Thoracic aorta (tissue), 2 donors: ENCODE data around the gene SLC44A5. TPM values are rescaled to one million over a fixed set of nuclear protein-coding genes. Genes with fewer than 3 reads are reported as not detected.
"Not testable (repeated sequence)": the region's sequence is repeated elsewhere in the genome, so short reads cannot be mapped to it uniquely, and the experiment has no call there.

ENCODE experiments used
- ATAC-seq: fragments of 150-250 bp; one replicate; pipeline ENCODE4 v1.8.0; 2017; ENCODE audit warnings: low read depth; ENCODE audit not compliant: insufficient number of reproducible peaks, low FRiP score
- DNase-seq: peaks from one replicate; pipeline ENCODE4 v3.0.0-alpha.2; 2020; ENCODE audit warnings: low spot score
- H3K27ac ChIP-seq, 2 donors: fragments of 200-600 bp; sonication (generic); 1 replicate in 1 of 2; 2 replicates in 1 of 2; pipeline ENCODE4 v1.5.1; 2016; ENCODE audit warnings: mild to moderate bottlenecking in 2 of 2, moderate library complexity in 2 of 2
- H3K27me3 ChIP-seq: fragments of 200-600 bp; sonication (generic); replicated peaks from 2 replicates; pipeline ENCODE4 v1.6.0; 2016; ENCODE audit warnings: mild to moderate bottlenecking; ENCODE audit not compliant: insufficient read depth
- H3K36me3 ChIP-seq: fragments of 200-600 bp; sonication (generic); one replicate; pipeline ENCODE4 v1.5.1; 2016
- H3K4me1 ChIP-seq, 2 donors: fragments of 200-600 bp; sonication (generic); 1 replicate in 1 of 2; 2 replicates in 1 of 2; pipeline versions ENCODE4 v1.5.1 to v1.6.0; 2016; ENCODE audit warnings: low read depth in 2 of 2, mild to moderate bottlenecking in 1 of 2; ENCODE audit not compliant: control insufficient read depth in 1 of 2
- H3K4me3 ChIP-seq: fragments of 200-600 bp; sonication (generic); 2 replicates; pipeline ENCODE4 v1.5.1; 2016; ENCODE audit warnings: mild to moderate bottlenecking
- H3K9me3 ChIP-seq: fragments of 200-600 bp; sonication (generic); 2 replicates; pipeline ENCODE4 v1.5.1; 2016
- total RNA-seq, 2 donors: library from RNA; depleted of rRNA; stranded (reverse); fragments of >200 nt; gene quantifications; one replicate each; pipeline versions ENCODE4 v1.1.0 to v1.2.3, GENCODE V29; 2016
- TF ChIP-seq, protein P1 (sequence below): fragments of 200-600 bp; sonication (generic); IDR thresholded peaks from one replicate; pipeline ENCODE4 v1.5.1; 2019; ENCODE audit warnings: antibody characterized with exemption

The SLC44A5 gene
- total RNA-seq, 2 donors from 2014 or later: 0.28 to 0.68 TPM

DNA sequence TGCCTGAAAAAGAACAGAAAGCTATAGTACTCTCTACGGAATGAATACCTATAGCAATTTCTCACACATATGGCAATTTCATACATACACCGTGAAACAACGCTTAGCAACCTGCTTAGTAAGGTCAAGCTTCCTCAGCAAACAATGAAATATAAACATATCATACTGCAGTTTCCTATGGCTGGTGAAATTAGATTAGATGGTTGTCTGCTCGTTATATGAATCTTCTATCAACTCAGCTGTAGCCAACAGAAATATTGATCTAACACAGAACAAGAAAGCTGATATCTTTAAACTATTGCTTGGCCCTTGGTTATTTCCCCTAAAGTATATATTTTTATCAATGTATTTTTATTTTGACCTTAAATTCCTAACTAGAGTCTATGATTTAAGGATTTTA is 187.8 kb downstream of the SLC44A5 start:
- H3K36me3 ChIP-seq: no peaks in the 10 kb centered on the region
- no peaks in the 10 kb centered on the region for H3K27me3 ChIP-seq
- H3K4me1 ChIP-seq: no peaks in the 10 kb centered on the region
- H3K9me3 ChIP-seq: no peaks in the 10 kb centered on the region
- DNase-seq (no peak), ATAC-seq (no peak)
- TF ChIP-seq, protein P1, sequence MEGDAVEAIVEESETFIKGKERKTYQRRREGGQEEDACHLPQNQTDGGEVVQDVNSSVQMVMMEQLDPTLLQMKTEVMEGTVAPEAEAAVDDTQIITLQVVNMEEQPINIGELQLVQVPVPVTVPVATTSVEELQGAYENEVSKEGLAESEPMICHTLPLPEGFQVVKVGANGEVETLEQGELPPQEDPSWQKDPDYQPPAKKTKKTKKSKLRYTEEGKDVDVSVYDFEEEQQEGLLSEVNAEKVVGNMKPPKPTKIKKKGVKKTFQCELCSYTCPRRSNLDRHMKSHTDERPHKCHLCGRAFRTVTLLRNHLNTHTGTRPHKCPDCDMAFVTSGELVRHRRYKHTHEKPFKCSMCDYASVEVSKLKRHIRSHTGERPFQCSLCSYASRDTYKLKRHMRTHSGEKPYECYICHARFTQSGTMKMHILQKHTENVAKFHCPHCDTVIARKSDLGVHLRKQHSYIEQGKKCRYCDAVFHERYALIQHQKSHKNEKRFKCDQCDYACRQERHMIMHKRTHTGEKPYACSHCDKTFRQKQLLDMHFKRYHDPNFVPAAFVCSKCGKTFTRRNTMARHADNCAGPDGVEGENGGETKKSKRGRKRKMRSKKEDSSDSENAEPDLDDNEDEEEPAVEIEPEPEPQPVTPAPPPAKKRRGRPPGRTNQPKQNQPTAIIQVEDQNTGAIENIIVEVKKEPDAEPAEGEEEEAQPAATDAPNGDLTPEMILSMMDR: no peak
- no peak overlapping the region for H3K27ac ChIP-seq
- no peak overlapping the region for H3K4me3 ChIP-seq

DNA sequence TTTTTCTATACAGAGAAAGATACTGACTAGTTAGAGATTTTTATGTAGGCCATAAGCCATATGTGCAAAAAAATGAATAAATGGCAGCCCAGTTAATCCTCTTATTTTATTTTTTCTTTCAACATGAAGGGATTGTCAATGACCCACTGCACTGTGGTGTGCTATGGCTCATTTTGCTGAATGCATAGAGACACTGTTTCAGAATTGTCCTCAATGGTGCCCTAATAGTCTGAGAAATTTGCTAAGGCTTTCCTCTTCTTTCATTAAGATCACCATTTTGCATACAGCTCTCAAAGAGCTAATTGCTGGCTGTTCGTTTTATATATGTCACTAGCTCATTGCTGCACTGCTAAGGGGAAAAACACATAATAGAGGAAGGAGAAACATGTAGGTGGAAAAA is 189.5 kb downstream of the SLC44A5 start:
- no peaks in the 10 kb centered on the region for H3K4me1 ChIP-seq
- no peaks in the 10 kb centered on the region for H3K36me3 ChIP-seq
- DNase-seq (no peak), ATAC-seq (no peak)
- H3K27me3 ChIP-seq: no peaks in the 10 kb centered on the region
- H3K9me3 ChIP-seq: no peaks in the 10 kb centered on the region
- TF ChIP-seq, protein P1: no peak
- H3K27ac ChIP-seq: no peak overlapping the region
- no peak overlapping the region for H3K4me3 ChIP-seq

DNA sequence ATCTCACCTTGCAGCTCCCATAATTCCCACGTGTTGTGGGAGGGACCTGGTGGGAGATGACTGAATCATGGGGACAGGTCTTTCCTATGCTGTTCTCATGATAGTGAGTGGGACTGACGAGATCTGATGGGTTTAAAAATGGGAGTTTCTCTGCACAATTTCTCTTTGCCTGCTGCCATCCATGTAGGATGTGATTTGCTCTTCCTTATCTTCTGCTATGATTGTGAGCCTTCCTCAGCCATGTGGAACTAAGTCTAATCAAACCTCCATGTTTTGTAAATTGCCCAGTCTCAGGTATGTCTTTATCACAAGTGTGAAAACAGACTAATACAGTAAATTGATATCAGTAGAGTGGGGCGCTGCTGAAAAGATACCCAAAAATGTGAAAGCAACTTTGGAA is 195.7 kb downstream of the SLC44A5 start:
- DNase-seq: no peak
- H3K27me3 ChIP-seq: no peaks in the 10 kb centered on the region
- no peak overlapping the region for H3K27ac ChIP-seq
- TF ChIP-seq, protein P1: no peak
- no peaks in the 10 kb centered on the region for H3K9me3 ChIP-seq
- no peak for ATAC-seq
- H3K4me1 ChIP-seq: no peaks in the 10 kb centered on the region
- no peak overlapping the region for H3K4me3 ChIP-seq
- H3K36me3 ChIP-seq: no peaks in the 10 kb centered on the region

DNA sequence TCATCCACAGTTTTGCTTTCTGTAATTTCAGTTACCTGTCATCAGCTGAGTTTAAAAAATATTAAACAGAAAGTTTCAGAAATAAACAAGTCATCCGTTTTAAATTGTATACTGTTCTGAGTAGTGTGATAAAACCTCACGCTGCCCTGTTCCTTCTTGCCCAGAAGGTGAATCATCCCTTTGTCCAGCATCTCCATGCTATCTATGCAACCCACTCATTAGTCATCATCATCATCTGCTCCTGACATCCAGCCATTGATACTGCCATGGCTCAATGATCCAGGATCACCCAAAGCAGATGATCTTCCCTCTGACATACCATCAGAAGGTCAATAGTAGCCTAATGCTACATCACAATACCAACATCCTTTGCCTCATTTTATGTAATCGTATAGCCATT is 198.3 kb downstream of the SLC44A5 start:
- Histone ChIP-seq H3K4me1 (no peaks in the 10 kb centered on the region), H3K27ac (no peak overlapping the region), H3K9me3 (no peaks in the 10 kb centered on the region), H3K36me3 (no peaks in the 10 kb centered on the region), H3K4me3 (no peak overlapping the region), H3K27me3 (no peaks in the 10 kb centered on the region)
- TF ChIP-seq, protein P1: no peak
- DNase-seq (no peak), ATAC-seq (no peak)

DNA sequence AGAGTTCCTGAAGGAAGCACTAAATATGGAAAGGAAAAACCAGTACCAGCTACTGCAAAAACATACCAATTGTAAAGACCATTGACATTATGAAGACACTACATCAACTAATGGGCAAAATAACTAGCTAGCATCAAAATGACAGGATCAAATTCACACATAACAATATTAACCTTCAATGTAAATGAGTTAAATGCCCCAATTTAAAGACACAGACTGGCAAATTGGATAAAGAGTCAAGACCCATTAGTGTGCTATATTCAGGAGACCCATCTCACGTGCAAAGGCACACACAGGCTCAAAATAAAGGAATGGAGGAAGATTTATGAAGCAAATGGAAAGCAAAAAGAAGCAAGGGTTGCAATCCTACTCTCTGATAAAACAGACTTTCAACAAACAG is 206.2 kb downstream of the SLC44A5 start:
- ATAC-seq, H3K36me3 ChIP-seq: not testable (repeated sequence)

DNA sequence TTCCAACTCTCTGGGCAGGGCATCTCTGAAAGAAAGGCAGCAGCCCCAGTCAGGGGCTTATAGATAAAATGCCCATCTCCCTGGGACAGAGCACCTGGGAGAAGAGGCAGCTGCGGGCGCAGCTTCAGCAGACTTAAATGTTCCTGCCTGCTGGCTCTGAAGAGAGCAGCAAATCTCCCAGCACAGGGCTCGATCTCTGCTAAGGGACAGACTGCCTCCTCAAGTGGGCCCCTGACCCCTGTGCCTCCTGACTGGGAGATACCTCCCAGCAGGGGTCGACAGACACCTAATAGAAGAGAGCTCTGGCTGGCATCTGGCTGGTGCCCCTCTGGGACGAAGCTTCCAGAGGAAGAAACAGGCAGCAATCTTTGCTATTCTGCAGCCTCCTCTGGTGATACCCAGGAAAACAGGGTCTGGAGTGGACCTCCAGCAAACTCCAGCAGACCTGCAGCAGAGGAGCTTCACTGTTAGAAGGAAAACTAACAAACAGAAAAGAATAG is 207.7 kb downstream of the SLC44A5 start:
- not testable (repeated sequence) for H3K9me3 ChIP-seq, DNase-seq, H3K27ac ChIP-seq

More for the DNA sequence above, 206.2 kb downstream of the SLC44A5 start:
- not testable (repeated sequence) for H3K9me3 ChIP-seq, H3K27ac ChIP-seq, H3K4me1 ChIP-seq, DNase-seq, H3K27me3 ChIP-seq, H3K4me3 ChIP-seq

More for the DNA sequence above, 207.7 kb downstream of the SLC44A5 start:
- H3K36me3 ChIP-seq, ATAC-seq, H3K27me3 ChIP-seq, H3K4me3 ChIP-seq, H3K4me1 ChIP-seq: not testable (repeated sequence)
